BLaER1 treated with 17β-estradiol and CSF1 and Interleukin-3, amounts not matched to agents 10 nM and 100 nM (cell line): ENCODE data around the gene TMEM254.
"Not testable (repeated sequence)": the region's sequence is repeated elsewhere in the genome, so short reads cannot be mapped to it uniquely, and the experiment has no call there.

Experiments used
- H3K27ac ChIP-seq, 11 experiments: shearing (Covaris generic); formaldehyde crosslinking; 2 replicates each; pipeline ENCODE4 v1.8.1; 2022
- H3K27me3 ChIP-seq, 11 experiments: shearing (Covaris generic); formaldehyde crosslinking; 2 replicates each; pipeline ENCODE4 v1.8.1; 2022
- H3K36me3 ChIP-seq, 11 experiments: shearing (Covaris generic); formaldehyde crosslinking; 2 replicates each; pipeline ENCODE4 v1.8.1; 2022
- H3K4me1 ChIP-seq, 10 experiments: shearing (Covaris generic); formaldehyde crosslinking; 2 replicates each; pipeline ENCODE4 v1.8.1; 2022
- H3K4me2 ChIP-seq, 11 experiments: shearing (Covaris generic); formaldehyde crosslinking; 2 replicates each; pipeline ENCODE4 v1.8.1; 2022
- H3K4me3 ChIP-seq, 10 experiments: shearing (Covaris generic); formaldehyde crosslinking; 2 replicates each; pipeline ENCODE4 v1.8.1; 2022
- H3K9ac ChIP-seq, 11 experiments: shearing (Covaris generic); formaldehyde crosslinking; 2 replicates each; pipeline ENCODE4 v1.8.1; 2022
- H3K9me3 ChIP-seq, 11 experiments: shearing (Covaris generic); formaldehyde crosslinking; replicated peaks in 1 of 11; 2 replicates each; pipeline ENCODE4 v1.8.1; 2022
- H4K20me1 ChIP-seq, 11 experiments: shearing (Covaris generic); formaldehyde crosslinking; 2 replicates each; pipeline ENCODE4 v1.8.1; 2022
- Cebpa-rat ChIP-seq, 11 experiments: shearing (Covaris generic); IDR thresholded peaks; 2 replicates each; pipeline ENCODE4 v1.8.1; 2022

Gene TMEM254

GRCh38 chr10:80078448-80079311 is at the start of gene TMEM254:
TSS of gene TMEM254 (plus strand) at chr10:80078665. CDS start at chr10:80078700, 35 bp downstream.
- Histone ChIP-seq H3K9me3 (no peaks in the 10 kb centered on the region), H3K36me3 (peaks cover 0 to 11% (median 0%) of the 10 kb centered on the region in 11 experiments; a peak in 5 of 22 replicates), H3K27ac (peak within 1 kb of the TSS; percentile 80 to 90 (median 86)), H3K4me2 (peak within 1 kb of the TSS; percentile 74 to 99 (median 91)), H3K4me3 (peak within 1 kb of the TSS; percentile 73 to 91 (median 80)), H4K20me1 (no peaks in the 10 kb centered on the region), H3K9ac (peak within 1 kb of the TSS; percentile 83 to 91 (median 88)), H3K4me1 (peaks cover 17 to 27% (median 18%) of the 10 kb centered on the region in 10 experiments), H3K27me3 (no peaks in the 10 kb centered on the region)
- TF ChIP-seq Cebpa-rat (IDR thresholded peaks at IDR 0.05) = no peak

DNA sequence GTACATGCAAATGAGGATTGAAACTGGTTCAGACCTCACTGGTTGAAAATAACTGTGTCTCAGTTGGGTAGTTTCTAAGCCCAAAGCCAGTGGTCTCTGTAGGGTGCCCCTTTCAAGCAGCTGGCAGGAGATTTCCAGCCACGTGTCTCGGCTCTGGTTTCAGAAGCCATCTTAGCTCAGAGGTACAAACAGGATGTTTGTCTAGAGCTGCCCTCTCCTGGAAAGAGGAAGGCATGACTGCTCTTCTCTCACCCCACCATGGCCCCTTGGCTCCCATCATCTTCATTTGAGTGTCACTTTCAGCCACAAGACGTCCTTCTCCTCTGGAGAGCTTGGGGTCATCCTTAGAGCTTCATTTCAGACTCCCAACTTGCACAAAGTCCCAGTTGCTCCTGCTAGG is 49.3 kb upstream of the TMEM254 start:
- H3K27me3 ChIP-seq, H3K36me3 ChIP-seq, H3K4me2 ChIP-seq, H3K9ac ChIP-seq, H3K4me3 ChIP-seq, H3K4me1 ChIP-seq, H4K20me1 ChIP-seq, H3K9me3 ChIP-seq, H3K27ac ChIP-seq: not testable (repeated sequence)

GRCh38 chr10:80029865-80030264 is 48.6 kb upstream of the TMEM254 start:
- H3K27ac ChIP-seq, H3K4me3 ChIP-seq, H3K27me3 ChIP-seq, H3K4me1 ChIP-seq, H4K20me1 ChIP-seq, H3K9me3 ChIP-seq, H3K9ac ChIP-seq, H3K4me2 ChIP-seq, H3K36me3 ChIP-seq: not testable (repeated sequence)

DNA sequence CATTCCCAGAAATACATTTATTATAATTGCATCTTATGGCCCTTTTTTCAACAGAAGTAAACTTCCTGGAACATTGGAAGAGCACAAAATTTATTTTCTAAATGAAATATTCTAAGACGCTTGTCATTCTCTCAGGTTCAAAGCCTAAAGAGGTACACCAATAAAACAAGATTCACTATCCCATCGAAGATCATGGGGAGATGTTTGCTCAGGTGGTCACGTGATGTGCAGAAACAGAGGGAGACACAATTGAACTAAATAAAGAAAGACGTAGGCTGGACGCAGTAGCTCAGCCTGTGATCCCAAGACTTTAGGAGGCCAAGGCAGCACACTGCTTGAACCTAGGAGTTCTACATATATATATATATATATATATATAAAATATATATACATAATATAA is 46.0 kb upstream of the TMEM254 start:
- no peaks in the 10 kb centered on the region for H3K9me3 ChIP-seq
- no peak overlapping the region for H3K4me3 ChIP-seq
- H3K36me3 ChIP-seq = no peaks in the 10 kb centered on the region
- no peaks in the 10 kb centered on the region; a peak in 1 of 20 replicates for H3K4me1 ChIP-seq
- H3K4me2 ChIP-seq = no peak overlapping the region
- TF ChIP-seq Cebpa-rat (IDR thresholded peaks at IDR 0.05) = no peak
- H3K27ac ChIP-seq = no peak overlapping the region
- no peaks in the 10 kb centered on the region for H3K27me3 ChIP-seq
- H3K9ac ChIP-seq = no peak overlapping the region
- no peaks in the 10 kb centered on the region for H4K20me1 ChIP-seq

DNA sequence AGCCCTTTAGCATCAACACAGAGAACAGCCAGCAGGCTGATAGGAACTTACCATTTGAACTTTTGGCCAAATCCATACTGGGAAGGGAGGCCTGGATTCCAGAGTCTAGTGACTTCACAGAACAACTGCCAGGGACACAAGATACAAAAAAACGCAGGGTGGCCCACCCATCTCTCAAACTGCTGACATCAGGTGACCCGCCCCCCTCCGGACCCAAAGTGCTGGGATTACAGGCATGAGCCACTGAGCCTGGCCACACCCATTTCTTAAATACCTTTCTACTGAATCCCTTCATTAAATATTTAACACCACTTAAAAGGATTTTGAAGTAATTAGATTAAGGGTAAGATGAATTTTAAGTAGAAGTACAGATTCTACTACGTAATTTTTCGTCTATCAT is 43.7 kb upstream of the TMEM254 start:
- H3K4me1 ChIP-seq, H3K9ac ChIP-seq, H3K9me3 ChIP-seq, H3K4me3 ChIP-seq, H3K27me3 ChIP-seq, H3K36me3 ChIP-seq, H3K27ac ChIP-seq, H4K20me1 ChIP-seq, H3K4me2 ChIP-seq: not testable (repeated sequence)

- H3K4me2 ChIP-seq, H3K4me1 ChIP-seq, H3K9ac ChIP-seq, H4K20me1 ChIP-seq, H3K4me3 ChIP-seq, H3K9me3 ChIP-seq, H3K27me3 ChIP-seq, H3K36me3 ChIP-seq, H3K27ac ChIP-seq: not testable (repeated sequence)
Observed at GRCh38 chr10:80035430-80035829, 43.0 kb upstream of the TMEM254 start.

DNA sequence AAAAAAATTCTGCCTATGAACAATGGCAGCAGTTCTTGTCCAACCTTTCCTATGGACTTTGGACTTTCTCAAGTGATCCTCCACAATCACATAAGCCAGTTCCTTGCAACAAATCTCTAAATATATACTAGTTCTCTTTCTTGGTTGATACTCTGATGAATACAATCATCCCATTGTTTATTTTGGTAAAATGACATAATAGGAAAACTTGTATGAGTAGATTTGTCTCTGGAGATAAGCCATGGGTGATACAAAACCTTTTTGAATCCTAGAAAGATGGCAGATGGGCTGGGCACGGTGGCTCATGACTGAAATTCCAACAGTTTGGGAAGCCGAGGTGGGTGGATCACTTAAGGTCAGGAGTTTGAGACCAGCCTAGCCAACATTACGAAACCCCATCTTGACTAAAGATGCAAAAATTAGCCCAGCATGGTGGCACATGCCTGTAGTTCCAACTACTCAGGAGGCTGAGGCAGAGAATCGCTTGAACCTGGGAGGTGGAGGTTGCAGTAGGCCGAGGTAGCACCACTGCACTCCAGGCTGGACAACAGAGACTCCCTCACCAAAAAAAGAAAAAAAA is 41.5 kb upstream of the TMEM254 start:
- H3K4me1 ChIP-seq, H3K9ac ChIP-seq, H3K36me3 ChIP-seq: not testable (repeated sequence)

GRCh38 chr10:80038226-80038625 is 40.2 kb upstream of the TMEM254 start:
- not testable (repeated sequence) for H4K20me1 ChIP-seq, H3K27ac ChIP-seq, H3K4me3 ChIP-seq, H3K4me2 ChIP-seq, H3K9me3 ChIP-seq, H3K36me3 ChIP-seq, H3K27me3 ChIP-seq, H3K4me1 ChIP-seq, H3K9ac ChIP-seq

More for the DNA sequence above, 41.5 kb upstream of the TMEM254 start:
- H3K4me3 ChIP-seq, H3K4me2 ChIP-seq, H3K9me3 ChIP-seq, H3K27ac ChIP-seq, H3K27me3 ChIP-seq, H4K20me1 ChIP-seq: not testable (repeated sequence)

GRCh38 chr10:80041162-80041561 is 37.3 kb upstream of the TMEM254 start:
- no peak overlapping the region for H3K27ac ChIP-seq
- no peak overlapping the region for H3K9ac ChIP-seq
- peaks cover 0 to 5% (median 0%) of the 10 kb centered on the region in 10 experiments; a peak in 3 of 20 replicates for H3K4me1 ChIP-seq
- no peaks in the 10 kb centered on the region for H3K36me3 ChIP-seq
- no peak for TF ChIP-seq Cebpa-rat (IDR thresholded peaks at IDR 0.05)
- no peaks in the 10 kb centered on the region for H3K27me3 ChIP-seq
- no peak overlapping the region for H3K4me3 ChIP-seq
- H4K20me1 ChIP-seq = no peaks in the 10 kb centered on the region
- H3K4me2 ChIP-seq = no peak overlapping the region
- no peaks in the 10 kb centered on the region for H3K9me3 ChIP-seq

GRCh38 chr10:80044935-80045334 is 33.5 kb upstream of the TMEM254 start:
- not testable (repeated sequence) for H3K36me3 ChIP-seq, H3K27me3 ChIP-seq, H3K4me1 ChIP-seq, H3K9ac ChIP-seq, H3K9me3 ChIP-seq, H3K27ac ChIP-seq, H4K20me1 ChIP-seq, H3K4me3 ChIP-seq
- H3K4me2 ChIP-seq = peak overlapping the region in 2 of 11 experiments; percentile 21 to 41; a peak in 1 of 22 replicates
